GM18499 (cell line): ENCODE measurements around the gene SRSF3.
A peak's percentile ranks its signal among the peaks of the same experiment; 100 is the strongest.

Source experiments
- ATAC-seq: cut with Tn5 transposase; IDR thresholded peaks from one replicate; pipeline ENCODE4 v1.9.1; 2021; ENCODE audit warnings: moderate number of reproducible peaks; ENCODE audit not compliant: insufficient read depth, unreplicated experiment

The SRSF3 gene

DNA sequence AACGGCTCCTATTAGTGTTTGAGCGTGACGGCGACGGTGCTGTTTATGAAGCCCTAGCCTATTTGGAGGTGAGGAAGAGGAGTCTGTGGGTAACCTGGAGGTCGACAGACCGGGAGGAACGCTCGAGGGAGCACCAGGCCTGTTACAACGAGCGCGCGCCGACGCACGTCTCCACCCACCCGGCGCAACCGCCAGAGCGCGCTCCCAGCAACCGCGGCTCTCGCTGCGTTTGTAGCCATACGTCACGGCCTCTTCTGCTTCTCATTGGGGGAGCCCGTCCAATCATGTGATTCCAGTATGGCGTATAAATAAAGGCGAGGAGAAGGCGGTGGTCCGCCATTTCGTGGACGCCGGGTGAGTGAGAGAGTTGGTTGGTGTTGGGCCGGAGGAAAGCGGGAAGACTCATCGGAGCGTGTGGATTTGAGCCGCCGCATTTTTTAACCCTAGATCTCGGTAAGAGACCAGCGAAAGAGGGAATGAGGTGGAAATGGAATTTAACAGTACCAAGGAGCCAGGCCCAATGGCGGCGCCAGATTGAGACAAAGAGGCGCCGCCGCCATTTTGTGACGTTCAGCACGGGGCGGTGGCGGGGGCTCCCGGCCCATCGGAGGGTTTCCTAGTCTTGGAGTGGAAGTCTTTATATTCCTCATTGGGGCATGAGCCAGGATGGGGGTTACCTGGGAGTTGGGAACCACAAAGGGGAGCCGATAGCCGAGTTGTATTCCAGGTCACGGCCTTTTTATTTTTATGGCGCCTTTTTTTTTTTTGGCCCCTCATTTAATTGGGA lies at the start of gene SRSF3:
Gene SRSF3, plus strand, starts transcription at position 334 of the 787 bp plus-strand sequence. CDS start 2,401 bp downstream, outside the sequence.
- ATAC-seq, result peak; percentile 53

DNA sequence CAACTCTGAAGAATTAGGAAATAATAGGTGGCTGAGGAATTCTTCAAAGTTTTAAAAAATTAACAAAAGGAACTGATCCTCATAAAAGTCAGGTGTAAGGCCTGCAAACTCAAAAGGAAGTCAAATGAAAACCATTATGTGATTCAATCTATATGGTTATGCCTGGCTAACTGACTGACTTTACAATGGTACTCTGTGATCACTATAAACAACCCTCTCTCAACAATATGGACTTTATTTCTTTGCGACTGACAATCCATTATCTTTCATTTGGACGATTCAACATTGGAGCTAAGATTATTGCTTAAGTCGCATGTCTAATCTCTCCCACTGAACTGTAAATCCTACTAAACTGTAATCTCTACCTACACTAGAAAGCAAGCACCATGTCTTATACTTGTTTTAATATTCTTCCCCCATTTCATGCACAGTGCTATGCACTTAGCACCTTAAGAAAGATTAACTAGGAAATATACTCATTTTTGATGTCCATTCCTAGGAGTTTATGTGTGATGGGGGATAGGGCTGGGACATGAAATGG lies 48.3 kb upstream of the SRSF3 start:
- no peak for ATAC-seq

DNA sequence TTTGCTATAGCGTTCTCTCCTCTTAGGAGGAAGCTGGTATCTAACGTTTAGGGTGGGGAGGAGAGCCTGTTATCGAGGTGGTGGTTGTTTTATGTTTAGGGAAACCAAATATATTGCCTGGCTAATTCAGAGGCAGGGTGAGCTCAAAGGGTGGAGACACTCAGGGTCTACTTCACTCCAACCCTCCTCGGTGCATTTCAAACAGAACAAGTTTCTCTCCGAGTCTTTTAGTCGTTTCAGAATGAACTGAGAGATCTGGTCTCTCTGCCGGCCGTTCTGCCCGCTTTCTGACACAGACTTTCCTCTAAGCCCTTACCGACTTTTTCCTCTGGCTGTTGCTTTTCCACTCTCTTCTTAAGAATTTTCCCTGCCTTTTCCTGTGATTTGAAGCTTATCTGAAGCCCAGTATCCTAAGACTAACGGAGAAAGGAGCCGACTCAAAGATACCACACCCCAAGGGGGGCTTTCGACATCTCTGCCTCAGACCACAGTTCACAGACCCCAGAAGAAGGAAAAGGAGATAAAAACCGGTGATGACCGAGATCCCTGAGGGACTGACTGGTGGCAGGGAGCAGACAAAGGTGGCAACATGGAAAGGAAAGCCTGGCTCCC lies 47.7 kb upstream of the SRSF3 start:
- ATAC-seq, result no peak

DNA sequence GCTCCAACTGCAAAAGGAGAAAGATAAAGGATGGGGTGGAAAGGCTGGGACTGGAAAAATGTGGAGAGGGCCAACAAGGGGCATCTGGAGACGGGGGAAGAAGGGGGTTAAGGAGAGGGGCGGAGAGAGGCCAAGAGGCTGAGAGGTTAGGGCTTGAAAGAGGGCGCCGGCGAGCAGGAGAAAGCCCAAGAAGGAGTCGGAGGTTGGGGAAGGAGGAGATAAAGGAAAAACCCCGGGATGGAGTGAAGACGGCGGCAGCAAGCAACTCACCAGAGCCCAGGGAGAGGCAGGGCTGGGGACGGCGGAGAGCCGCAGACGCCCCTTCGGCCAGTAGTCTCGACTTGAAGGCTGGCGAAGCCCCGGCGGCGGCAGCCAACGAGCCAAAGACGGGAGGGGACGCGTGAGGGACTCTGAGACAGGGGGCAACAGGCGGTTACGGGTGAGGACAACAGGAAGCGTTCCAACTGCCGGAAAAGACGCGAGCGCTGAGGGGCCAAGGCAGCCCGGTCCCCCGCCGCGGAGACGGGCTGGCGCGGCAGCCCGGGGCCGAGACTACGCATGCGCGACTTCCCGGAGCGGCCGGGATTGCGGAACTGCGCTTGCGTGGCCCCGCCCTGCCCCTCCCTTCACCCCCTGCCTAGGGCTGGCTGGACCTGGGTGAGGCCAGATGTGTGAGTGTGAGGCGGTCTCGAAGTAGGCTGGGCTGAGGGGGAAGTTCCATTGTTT lies 47.1 kb upstream of the SRSF3 start, which contains the start of gene STK38:
Gene STK38, minus strand, starts transcription at position 560 of the 726 bp plus-strand sequence. CDS start 7,277 bp downstream, outside the sequence.
- ATAC-seq, result no peak

DNA sequence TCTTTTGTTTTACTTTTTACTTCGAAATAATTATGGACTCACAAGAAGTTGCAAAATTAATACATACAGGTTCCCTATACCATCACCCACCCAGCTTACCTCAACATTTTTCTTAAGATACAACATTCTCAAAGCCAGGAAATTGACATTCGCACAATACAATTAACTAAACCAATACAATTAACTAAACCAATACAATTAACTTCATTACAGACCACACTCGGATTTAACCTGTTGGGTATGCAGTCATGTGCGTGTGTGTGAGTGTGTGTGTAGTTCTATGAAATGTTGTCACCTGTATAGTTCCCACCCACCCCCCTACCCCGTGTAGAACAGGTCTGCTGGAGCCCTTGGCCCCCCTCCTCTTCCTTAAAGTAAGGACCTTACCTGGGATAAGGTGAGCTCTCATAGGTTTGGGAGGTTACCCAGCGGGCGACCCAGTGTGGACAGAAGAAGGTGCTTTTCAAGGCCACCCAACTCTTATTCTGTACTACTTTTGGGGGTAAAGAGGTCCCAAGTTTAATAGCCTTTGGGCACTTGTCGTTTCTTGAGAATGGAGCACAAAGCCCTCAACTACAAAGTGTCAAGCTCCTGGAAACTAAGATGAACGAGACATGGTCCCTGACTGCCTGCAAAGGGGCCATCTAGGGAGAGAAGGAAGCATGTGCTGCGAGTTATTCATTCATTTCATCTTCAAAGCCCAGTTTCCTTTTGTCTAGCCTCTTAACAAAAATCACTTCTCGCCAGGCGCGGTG lies 46.3 kb upstream of the SRSF3 start:
- no peak for ATAC-seq

DNA sequence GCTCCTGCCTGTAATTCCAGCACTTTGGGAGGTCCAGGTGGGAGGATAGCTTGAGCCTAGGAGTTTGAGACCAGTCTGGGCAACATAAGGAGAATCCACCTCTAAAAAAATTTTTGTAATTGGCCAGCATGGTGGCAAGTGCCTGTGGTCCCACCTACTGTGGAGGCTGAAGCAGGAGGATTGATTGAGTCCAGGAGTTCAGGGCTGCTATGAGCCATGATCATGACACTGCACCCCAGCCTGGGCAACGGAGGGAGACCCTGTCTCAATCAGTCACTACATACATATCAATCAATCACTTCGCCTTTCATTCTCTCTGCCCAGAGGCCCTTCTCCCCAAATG lies 45.8 kb upstream of the SRSF3 start:
- ATAC-seq, result no peak

DNA sequence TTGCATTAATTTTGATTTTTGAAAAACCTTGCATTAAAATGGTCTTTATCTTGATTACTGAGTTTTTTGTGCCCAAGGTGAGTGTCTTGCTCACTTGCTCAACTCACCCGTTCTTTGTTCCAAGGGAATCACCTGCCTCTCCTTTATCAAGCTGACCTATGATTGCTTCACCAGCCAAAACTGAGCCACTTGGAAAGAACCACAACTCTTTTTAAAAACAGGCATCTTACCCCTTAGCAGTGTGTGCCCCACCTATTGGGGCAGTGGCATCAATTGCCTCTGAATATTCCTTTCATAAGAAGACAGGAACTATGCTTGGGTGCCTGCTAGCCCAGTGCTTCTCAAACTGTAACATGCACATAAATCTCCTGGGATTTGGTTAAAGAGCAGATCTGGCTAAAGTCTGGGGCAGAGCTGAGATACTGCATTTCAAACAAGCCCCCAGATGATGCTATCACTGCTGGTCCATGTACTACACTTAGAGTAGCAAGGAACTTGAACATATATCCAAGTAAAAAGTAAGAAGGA lies 43.6 kb upstream of the SRSF3 start:
- no peak for ATAC-seq

DNA sequence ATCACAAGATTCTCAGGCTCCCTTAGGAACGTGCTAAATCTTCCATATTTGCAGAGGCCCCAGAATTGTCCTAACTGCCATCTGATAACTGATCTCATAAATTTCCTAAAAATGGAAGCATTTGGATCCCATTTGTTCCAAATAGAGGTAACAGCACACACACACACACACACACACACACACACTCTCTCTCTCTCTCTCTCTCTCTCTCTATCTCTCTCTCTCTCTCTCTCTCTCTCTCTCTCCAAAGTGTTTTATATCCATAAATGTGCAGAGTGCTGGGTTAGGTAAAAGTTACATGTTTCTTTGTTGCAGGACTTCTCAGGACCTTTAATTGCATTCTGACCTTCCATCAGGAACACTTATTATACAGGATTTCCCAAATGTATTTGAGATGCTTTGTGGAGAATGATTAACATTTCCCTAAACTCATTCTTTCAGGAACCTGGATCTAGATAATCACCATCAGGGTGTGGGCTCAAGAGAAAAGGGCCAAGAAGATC lies 38.4 kb upstream of the SRSF3 start:
- no peak for ATAC-seq

DNA sequence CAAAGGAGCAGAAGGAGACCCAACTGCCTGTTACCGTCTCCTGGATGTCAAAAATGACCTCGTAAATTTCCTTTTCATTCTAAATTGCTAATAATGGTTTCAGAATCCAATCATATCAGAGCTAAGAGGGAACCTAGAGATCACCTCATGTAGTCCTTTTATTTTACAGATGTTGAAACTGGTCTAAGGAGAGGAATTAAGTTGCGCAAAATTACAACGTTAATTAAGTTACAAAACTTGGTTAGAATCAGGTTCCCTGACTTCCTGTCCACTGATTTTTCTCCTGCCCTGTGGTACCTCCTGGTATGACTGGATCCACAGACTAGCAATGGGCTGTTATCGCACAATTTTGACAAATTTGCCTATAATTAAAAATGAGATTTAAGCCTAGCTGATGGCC lies 37.9 kb upstream of the SRSF3 start:
- no peak for ATAC-seq

DNA sequence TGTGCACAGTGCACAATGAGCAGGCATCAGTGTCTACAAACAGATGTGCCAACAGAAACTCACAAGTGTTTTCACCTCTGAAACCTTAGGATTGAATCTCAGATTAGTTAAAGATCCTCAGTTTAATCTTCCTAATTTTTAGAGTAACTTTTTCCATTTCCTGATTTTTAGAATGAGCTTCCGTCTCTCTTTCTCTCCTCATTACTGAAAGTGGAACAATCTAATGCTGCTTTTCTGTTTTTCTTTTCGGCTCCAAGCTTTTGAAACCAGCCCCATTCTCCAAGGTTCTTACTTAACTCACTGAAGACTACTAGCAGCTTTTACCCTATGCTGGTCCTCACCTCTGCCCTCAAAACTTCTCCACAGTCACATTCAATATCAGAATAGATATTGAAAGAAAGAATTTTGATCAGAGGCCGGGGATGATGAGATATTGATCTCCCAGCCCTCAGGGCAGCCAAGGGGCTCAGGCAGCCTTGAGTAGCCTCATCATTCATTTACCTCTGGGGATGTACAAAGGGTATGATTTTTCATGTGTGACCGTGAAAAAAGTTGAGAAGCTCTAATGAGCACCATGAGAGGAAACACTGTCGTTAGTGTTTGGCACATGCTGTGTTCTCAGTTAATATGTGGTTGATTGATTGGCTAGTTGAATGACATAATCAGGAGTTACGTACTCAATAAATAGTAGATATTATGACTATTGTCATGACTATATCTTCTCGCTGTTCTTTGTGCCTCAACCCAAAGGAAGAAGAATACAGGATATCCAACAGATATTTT lies 35.0 kb upstream of the SRSF3 start:
- ATAC-seq, result no peak

DNA sequence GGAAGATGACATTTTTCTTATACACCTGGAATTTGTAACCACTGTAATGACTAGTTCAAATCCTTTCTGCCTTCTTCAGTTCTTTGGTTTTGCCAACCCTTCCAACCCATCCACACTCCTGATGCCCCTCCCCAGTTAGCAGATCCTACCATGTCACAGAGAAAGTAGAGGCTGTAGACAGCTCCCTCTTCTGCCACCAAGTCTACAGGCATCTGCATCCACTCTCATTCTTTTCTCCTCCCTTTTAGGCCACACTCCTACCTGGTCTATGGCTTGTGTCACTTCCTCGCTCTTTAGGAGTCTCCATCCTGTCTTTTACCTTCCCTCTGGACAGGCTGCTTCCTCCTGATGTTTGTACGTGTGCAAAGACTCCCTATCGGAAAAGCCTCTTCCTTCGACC lies 33.3 kb upstream of the SRSF3 start:
- no peak for ATAC-seq

DNA sequence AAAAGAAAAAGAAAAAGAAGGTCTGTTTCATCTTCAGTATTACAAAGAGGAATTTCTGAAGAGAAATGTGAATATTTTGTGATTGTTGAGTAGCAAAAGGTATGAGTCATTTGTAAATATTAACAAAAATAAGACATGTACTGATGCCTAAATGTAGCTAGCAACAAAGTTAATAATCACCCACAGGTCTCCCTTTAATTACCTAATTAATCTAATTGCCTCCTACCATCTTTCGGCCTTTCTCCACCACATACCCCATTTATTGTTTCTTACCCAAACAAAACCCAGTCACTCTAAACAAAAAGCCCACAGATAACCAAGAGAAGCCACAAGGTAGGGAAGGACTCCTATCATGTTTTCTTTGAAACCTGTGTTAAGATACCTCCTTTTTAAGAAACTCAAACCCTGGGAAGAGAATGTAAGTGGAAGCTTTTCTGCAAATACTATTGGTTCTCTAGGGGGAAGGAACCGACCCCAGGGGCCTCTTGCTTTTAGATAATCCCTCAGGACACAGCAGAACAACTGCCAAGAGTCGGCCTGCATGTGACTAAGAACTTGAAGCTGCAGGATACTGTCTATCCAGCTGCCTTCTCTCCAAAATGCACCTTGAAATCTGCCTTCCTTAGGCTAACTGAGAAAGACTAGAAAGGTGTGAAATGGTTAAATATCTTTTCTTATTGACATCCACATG lies 30.8 kb upstream of the SRSF3 start:
- no peak for ATAC-seq

DNA sequence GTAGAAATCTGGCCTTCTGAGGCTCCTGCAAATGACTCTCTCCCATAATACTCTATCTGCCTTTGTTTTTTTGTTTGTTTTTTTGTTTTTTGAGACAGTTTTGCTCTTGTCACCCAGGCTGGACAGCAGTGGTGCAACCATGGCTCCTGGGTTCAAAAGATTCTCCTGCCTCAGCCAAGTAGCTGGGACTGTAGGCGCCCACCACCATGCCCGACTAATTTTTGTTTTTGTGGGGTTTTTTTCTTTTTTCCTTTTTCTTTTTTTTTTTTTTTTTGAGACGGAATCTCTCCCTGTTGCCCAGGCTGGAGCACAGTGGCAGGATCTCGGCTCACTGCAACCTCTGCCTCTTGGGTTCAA lies 30.3 kb upstream of the SRSF3 start:
- ATAC-seq, result no peak

DNA sequence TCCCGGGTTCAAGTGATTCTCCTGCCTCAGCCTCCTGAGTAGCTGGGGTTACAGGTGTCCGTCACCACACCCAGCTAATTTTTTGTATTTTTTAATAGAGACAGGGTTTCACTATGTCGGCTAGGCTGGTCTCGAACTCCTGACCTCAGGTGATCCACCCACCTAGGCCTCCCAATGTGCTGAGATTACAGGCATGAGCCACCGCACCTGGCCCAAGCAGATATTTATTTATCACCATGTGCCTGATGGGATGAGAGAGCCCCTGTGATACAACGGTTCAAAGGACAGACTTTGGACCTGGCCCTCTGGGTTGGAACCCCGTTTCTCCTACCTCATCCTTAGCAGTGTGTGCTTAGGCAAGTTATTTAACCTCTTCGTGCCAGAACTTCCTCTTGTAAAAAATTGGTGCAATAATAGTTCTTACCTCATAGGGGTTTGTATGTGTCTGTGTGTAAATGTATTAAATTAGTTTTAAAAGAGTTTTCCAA lies 27.7 kb upstream of the SRSF3 start:
- ATAC-seq, result no peak

DNA sequence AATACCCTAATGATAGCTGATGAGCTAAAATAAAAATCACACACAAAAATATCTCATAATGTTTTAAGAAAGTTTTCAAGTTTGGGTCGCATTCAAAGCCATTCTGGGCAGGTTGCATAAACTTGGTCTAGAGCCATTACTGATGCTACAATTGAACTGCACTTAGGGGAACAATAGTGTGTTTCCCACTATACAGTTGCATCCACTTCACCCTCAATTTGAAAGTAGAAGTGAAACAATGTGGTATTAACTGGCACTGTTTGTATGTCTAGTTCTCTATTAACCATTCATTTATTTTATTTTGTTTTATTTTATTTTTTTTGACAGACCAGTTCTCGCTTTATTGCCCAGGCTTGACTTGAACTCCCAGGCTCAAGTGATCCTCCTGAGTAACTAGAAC lies 23.9 kb upstream of the SRSF3 start:
- ATAC-seq, result no peak

DNA sequence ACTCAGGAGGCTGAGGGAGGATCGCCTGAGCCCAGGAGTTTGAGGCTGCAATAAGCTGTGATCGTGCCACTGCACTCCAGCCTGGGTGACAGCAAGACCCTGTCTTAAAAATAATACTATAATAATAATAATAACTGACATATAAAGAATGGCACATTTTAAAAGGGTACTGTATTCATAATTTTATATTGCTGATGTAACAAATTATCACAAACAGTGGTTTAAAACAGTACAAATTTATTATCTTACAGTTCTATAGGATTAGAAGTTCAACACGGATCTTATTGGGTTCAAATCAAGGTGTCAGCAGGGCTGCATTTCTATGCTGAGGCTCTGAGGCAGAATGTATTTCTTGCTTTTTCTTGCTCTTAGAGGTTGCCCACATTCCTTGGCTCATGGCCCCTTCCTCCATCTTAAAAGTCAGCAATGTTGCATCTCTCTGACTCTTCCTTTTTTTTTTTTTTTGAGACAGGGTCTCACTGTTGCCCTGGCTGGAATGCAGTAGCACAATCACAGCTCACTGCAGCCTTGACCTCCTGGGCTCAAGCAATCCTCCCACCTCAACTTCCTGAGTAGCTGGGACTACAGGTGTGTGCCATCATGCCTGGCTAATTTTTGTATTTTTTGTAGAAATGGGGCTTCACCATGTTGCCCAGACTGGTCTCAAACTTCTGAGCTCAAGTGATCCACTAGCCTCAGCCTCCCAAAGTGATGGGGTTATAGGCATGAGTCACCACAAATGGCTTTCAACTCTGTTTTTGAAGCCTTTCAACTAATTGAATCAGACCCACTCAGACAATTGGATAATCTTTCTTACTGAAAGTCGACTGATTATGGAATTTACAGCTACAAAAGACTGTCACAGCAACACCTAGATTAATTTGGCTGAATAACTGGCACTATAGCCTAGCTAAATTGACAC lies 22.8 kb upstream of the SRSF3 start:
- ATAC-seq, result no peak
